Mesenteric fat pad (tissue), 1 donor: ENCODE data around the gene ZNRD2. TPM values are rescaled to one million over a fixed set of nuclear protein-coding genes. Genes with fewer than 3 reads are reported as not detected.

Experiments used
- total RNA-seq: library from RNA; stranded (reverse); fragmentation: NEBNext Ultra II Directional; extraction: Animal tissue kit (Norgen Biotek cat#: 25700); gene quantifications from one replicate; pipeline ENCODE4 v1.2.1, GENCODE V29; 2021
- donor health status: DM: yes; HTN: yes; CAD: no.

The ZNRD2 gene
- total RNA-seq, 1 donor from 2014 or later, result 34.9 TPM

Other genes with a start within 250 kb of the ZNRD2 start
- 34.1 TPM for gene DPF2, start 236.6 kb upstream of the ZNRD2 start, total RNA-seq
- gene TIGD3, start 215.7 kb upstream of the ZNRD2 start, total RNA-seq, result not detected
- 8.7 TPM for gene SLC25A45, start 187.8 kb upstream of the ZNRD2 start, total RNA-seq
- 44.0 TPM for gene FRMD8, start 183.8 kb upstream of the ZNRD2 start, total RNA-seq
- 1,527 TPM for gene NEAT1, start 147.7 kb upstream of the ZNRD2 start, total RNA-seq
- 11,495 TPM for gene MALAT1, start 71.4 kb upstream of the ZNRD2 start, total RNA-seq
- 87.0 TPM for gene SCYL1, start 45.4 kb upstream of the ZNRD2 start, total RNA-seq
- 91.9 TPM for gene LTBP3, start 12.1 kb upstream of the ZNRD2 start, total RNA-seq
- 37.4 TPM for gene FAM89B, start 2.1 kb downstream of the ZNRD2 start, total RNA-seq
- gene EHBP1L1, start 5.6 kb downstream of the ZNRD2 start, total RNA-seq, result 78.6 TPM
- 1.5 TPM for gene KCNK7, start 25.3 kb downstream of the ZNRD2 start, total RNA-seq
- gene MAP3K11, start 43.7 kb downstream of the ZNRD2 start, total RNA-seq, result 67.6 TPM
- gene PCNX3, start 45.3 kb downstream of the ZNRD2 start, total RNA-seq, result 30.6 TPM
- gene SIPA1, start 67.6 kb downstream of the ZNRD2 start, total RNA-seq, result 54.5 TPM
- 80.0 TPM for gene RELA, start 92.4 kb downstream of the ZNRD2 start, total RNA-seq
- gene KAT5, start 141.8 kb downstream of the ZNRD2 start, total RNA-seq, result 49.9 TPM
- gene RNASEH2C, start 150.3 kb downstream of the ZNRD2 start, total RNA-seq, result 71.8 TPM
- 51.8 TPM for gene AP5B1, start 210.5 kb downstream of the ZNRD2 start, total RNA-seq
- gene OVOL1, start 216.6 kb downstream of the ZNRD2 start, total RNA-seq, result not detected